Small intestine (tissue), 7 donors: ENCODE measurements around the gene GIT1. TPM values are rescaled to one million over a fixed set of nuclear protein-coding genes. Genes with fewer than 3 reads are reported as not detected.
A peak's percentile ranks its signal among the peaks of the same experiment; 100 is the strongest.

Experiments used
- DNase-seq, 2 donors: peaks; one replicate each; pipeline versions ENCODE4 v3.0.0 to v3.0.0-alpha.2; 2013
- FAIRE-seq: peaks from 2 replicates; lab custom pipeline; 2012; peaks lifted over from hg19 to GRCh38; lab: Jason Lieb, UNC
- H3K27ac ChIP-seq, 3 donors: one replicate each; pipeline ENCODE4 v1.5.1; 2013; ENCODE audit warnings: low read length in 2 of 3, mild to moderate bottlenecking in 2 of 3, control low read depth in 1 of 3, inconsistent platforms in 1 of 3, low read depth in 1 of 3, moderate library complexity in 1 of 3
- H3K27me3 ChIP-seq, 3 donors: one replicate each; pipeline ENCODE4 v1.6.1; 2013; ENCODE audit warnings: low read length in 3 of 3, inconsistent platforms in 1 of 3; ENCODE audit not compliant: control insufficient read depth in 3 of 3, insufficient read depth in 3 of 3
- H3K36me3 ChIP-seq, 3 donors: one replicate each; pipeline ENCODE4 v1.6.1; 2013; ENCODE audit warnings: low read length in 3 of 3, inconsistent platforms in 1 of 3, low read depth in 1 of 3, mild to moderate bottlenecking in 1 of 3, moderate library complexity in 1 of 3; ENCODE audit not compliant: control insufficient read depth in 3 of 3, insufficient read depth in 2 of 3
- H3K4me1 ChIP-seq, 3 donors: one replicate each; pipeline ENCODE4 v1.6.1; 2013; ENCODE audit warnings: low read length in 2 of 3, inconsistent platforms in 1 of 3, low read depth in 1 of 3, mild to moderate bottlenecking in 1 of 3, moderate library complexity in 1 of 3; ENCODE audit not compliant: control insufficient read depth in 3 of 3, insufficient read depth in 2 of 3
- H3K4me3 ChIP-seq, 3 donors: one replicate each; pipeline ENCODE4 v1.5.1; 2013; ENCODE audit warnings: low read length in 3 of 3, control low read depth in 1 of 3, inconsistent platforms in 1 of 3, low read depth in 1 of 3, mild to moderate bottlenecking in 1 of 3, moderate library complexity in 1 of 3
- H3K9me3 ChIP-seq, 2 donors: one replicate each; pipeline ENCODE4 v1.6.1; 2013; ENCODE audit warnings: low read depth in 1 of 2, low read length in 1 of 2; ENCODE audit not compliant: control insufficient read depth in 2 of 2, insufficient read depth in 1 of 2
- WGBS, 3 donors: extraction: QIAGEN DNeasy Blood & Tissue Kit; methylation state at CpG; one replicate each; pipeline ENCODE4 v1.1.7; 2013; 5-methylcytosine and 5-hydroxymethylcytosine counted together
- polyA plus RNA-seq, 4 donors: library from polyadenylated mRNA; stranded (reverse) in 3 of 4; unstranded in 1 of 4; fragments of 200-250 nt in 3 of 4; fragments of 120-200 nt in 1 of 4; gene quantifications; one replicate each; pipeline versions ENCODE4 v1.2.1 to v1.2.3, GENCODE V29; 2013
- donor health status: healthy with polysubstance abuse.
- donor health status: control.
- donor health status: control.
- donor health status: Bipolar disorder and iron deficiency.
- donor health status: healthy.

Gene GIT1
- polyA plus RNA-seq, 4 donors = 19.7 to 36.2 (median 25.5) TPM

DNA sequence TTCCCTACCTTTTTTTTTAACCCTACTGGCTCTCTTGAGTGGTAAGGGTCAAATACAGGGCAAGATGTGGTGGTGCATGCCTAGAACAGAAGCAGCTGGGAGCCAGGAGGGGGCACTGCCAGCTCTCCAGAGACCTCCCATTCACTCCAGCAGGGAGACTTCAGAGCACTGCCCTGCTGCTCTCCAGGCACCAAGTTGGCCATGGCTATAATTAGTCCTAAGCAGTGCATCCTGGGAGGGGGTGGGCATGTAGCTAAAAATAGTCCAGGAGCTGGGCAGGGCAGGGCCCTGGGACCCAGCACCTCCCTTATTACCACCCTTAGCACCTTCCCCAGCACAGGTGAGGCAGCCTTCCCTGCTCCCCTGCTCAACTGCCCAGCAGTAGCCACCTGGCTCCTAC lies 29.8 kb upstream of the GIT1 start:
- Histone ChIP-seq H3K4me3 (no peak overlapping the region), H3K9me3 (no peaks in the 10 kb centered on the region), H3K27me3 (peaks cover 0 to 96% (median 0%) of the 10 kb centered on the region in 3 donors), H3K27ac (no peak overlapping the region), H3K4me1 (peaks cover 3 to 41% (median 6%) of the 10 kb centered on the region in 3 donors), H3K36me3 (no peaks in the 10 kb centered on the region)
- DNase-seq = no peak
- FAIRE-seq = no peak

- H3K27me3 ChIP-seq = peaks cover 0 to 98% (median 0%) of the 10 kb centered on the region in 3 donors
- no peaks in the 10 kb centered on the region for H3K36me3 ChIP-seq
- FAIRE-seq (no peak), DNase-seq (no peak)
- no peak overlapping the region for H3K4me3 ChIP-seq
- H3K4me1 ChIP-seq = peaks cover 5 to 49% (median 8%) of the 10 kb centered on the region in 3 donors
- 30 to 41% (median 33%) methylated on average over 19 to 22 of the region's 22 CpGs for WGBS, 3 donors
- H3K9me3 ChIP-seq = no peaks in the 10 kb centered on the region
- H3K27ac ChIP-seq = no peak overlapping the region
These were observed 29.0 kb upstream of the GIT1 start for GRCh38 chr17:29618272-29619065.

DNA sequence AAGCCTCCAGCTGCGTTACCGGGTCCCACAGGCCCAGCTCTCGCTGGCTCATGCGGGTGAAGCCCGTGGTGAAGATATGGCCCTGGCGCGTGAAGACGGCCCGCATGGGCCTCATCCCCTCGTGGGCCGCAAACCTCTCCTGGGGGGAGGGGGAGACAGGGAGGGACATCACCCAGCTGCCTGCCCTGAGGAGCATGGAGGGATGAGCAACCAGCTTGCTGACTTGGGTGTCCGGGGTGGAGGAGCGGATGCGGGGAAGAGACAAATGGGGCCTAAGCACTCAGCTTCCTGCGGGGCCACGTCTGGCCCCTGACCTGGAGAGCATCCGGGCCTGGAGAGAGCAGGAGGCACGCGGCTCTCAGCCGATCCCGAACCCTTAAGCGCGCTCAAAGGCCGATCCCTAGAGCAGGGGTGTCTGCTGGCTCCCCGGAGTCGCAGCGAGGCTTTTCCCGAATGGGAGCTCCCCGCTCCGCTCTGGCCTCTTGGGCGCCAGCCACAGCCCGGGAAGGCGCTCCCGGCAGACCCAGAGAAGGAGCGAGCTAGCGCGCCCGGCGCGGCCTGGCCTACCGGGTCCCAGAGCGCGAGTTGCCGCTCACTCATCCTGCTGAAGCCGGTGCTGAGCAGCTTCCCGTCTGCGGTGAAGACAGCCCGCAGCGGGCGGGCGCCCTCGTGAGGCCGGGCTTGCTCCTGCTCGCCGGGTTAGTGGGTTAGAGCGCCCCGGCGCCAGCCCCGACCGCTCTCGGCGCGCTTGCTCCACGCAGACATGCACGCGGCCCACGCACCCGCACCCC lies 28.2 kb upstream of the GIT1 start:
- DNase-seq = peak; percentile 78 to 79
- FAIRE-seq = no peak
- peaks cover 5 to 46% (median 8%) of the 10 kb centered on the region in 3 donors for H3K4me1 ChIP-seq
- 1 to 5% (median 2%) methylated on average over 61 to 68 of the region's 68 CpGs for WGBS, 3 donors
- no peaks in the 10 kb centered on the region for H3K36me3 ChIP-seq
- H3K4me3 ChIP-seq = peak overlapping the region; percentile 11 to 43 (median 35)
- peak overlapping the region in 1 of 3 donors; percentile 56 for H3K27ac ChIP-seq
- H3K27me3 ChIP-seq = peaks cover 0 to 95% (median 0%) of the 10 kb centered on the region in 3 donors
- no peaks in the 10 kb centered on the region for H3K9me3 ChIP-seq

GRCh38 chr17:29617125-29617480 lies 27.7 kb upstream of the GIT1 start:
- no peak for FAIRE-seq
- no peaks in the 10 kb centered on the region for H3K9me3 ChIP-seq
- H3K4me3 ChIP-seq = peak overlapping the region in 1 of 3 donors; percentile 35
- no peaks in the 10 kb centered on the region for H3K36me3 ChIP-seq
- peaks cover 5 to 47% (median 8%) of the 10 kb centered on the region in 3 donors for H3K4me1 ChIP-seq
- peak; percentile 75 to 78 for DNase-seq
- 1 to 2% (median 2%) methylated on average over 13 to 16 of the region's 16 CpGs for WGBS, 3 donors
- H3K27me3 ChIP-seq = peaks cover 0 to 95% (median 0%) of the 10 kb centered on the region in 3 donors
- no peak overlapping the region for H3K27ac ChIP-seq

GRCh38 chr17:29616300-29617048 lies 27.0 kb upstream of the GIT1 start:
- no peak overlapping the region for H3K27ac ChIP-seq
- no peaks in the 10 kb centered on the region for H3K9me3 ChIP-seq
- DNase-seq (peak in 1 of 2 donors; percentile 35), FAIRE-seq (no peak)
- H3K27me3 ChIP-seq = peaks cover 0 to 95% (median 0%) of the 10 kb centered on the region in 3 donors
- peaks cover 5 to 47% (median 8%) of the 10 kb centered on the region in 3 donors for H3K4me1 ChIP-seq
- H3K36me3 ChIP-seq = peaks cover 0 to 6% (median 0%) of the 10 kb centered on the region in 3 donors
- peak overlapping the region in 2 of 3 donors; percentile 35 to 37 for H3K4me3 ChIP-seq
- WGBS, 3 donors = 12 to 21% (median 14%) methylated on average over 32 of the region's 32 CpGs

DNA sequence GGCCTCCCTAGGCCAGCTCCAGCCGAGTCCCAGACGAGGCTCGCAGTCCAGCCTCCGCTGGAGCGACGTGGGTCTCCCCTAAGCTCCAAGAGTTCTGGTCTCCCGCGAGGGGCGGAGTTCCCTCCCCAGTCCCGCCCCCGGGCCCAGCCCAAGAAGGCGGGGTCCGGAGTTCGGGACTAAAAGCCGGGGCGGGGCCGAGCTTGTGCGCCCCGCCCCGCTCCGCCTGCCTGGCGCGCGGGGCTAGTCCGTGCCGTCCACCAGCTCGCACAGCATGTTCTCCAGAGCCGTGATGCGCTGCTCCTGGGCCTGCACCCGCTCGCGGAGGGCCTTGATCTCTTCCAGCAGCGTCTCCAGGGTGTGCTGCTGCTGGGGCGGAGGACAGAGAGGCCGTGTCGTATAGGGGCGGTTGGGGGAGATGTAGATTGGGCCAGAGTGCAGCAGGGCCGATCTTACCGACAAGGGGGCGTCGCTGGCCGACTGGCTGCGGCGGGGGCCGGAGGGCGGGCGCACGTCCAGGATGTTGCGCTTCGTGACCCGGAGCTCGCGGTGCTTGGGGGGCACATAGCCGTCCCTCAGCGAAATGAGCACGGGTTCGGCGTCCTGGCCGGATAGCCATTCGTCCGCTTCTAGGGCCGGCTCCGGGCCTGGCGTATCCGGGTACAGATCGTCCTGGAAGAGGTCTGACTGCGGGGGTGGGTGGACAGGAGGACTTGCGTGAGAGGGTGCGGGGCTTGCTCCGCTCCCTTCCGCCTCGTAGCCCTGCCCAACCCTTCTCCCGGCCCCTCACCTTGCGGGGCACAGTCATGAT lies 26.2 kb upstream of the GIT1 start:
- Histone ChIP-seq H3K27me3 (peaks cover 0 to 88% (median 0%) of the 10 kb centered on the region in 3 donors), H3K9me3 (no peaks in the 10 kb centered on the region), H3K4me1 (peaks cover 5 to 47% (median 8%) of the 10 kb centered on the region in 3 donors), H3K36me3 (peaks cover 0 to 8% (median 0%) of the 10 kb centered on the region in 3 donors), H3K4me3 (peak overlapping the region in 2 of 3 donors; percentile 35 to 37), H3K27ac (no peak overlapping the region)
- DNase-seq (peak; percentile 89 to 92), FAIRE-seq (no peak)
- 2 to 3% (median 2%) methylated on average over 67 to 74 of the region's 74 CpGs for WGBS, 3 donors

DNA sequence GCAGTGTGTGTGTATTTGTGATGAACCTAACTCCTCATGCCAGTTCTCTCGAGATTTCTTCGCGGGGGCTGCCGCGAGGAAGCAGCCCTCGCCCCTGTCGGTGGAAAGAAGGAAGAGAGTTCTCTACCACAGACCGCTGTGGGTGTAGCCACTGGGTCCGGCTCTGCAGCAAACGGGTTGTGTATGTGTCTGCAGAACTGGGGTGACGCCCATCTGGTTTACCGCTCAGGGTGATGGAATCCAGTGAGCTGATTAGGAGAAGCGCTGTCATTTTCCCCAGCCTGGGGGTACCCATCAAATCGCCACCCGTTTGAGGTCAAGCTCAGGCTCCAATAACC lies 25.6 kb upstream of the GIT1 start:
- H3K27ac ChIP-seq = no peak overlapping the region
- H3K36me3 ChIP-seq = peaks cover 0 to 8% (median 0%) of the 10 kb centered on the region in 3 donors
- H3K27me3 ChIP-seq = peaks cover 0 to 82% (median 0%) of the 10 kb centered on the region in 3 donors
- no peaks in the 10 kb centered on the region for H3K9me3 ChIP-seq
- H3K4me1 ChIP-seq = peaks cover 5 to 47% (median 8%) of the 10 kb centered on the region in 3 donors
- H3K4me3 ChIP-seq = peak overlapping the region in 2 of 3 donors; percentile 35
- DNase-seq (peak; percentile 25 to 47), FAIRE-seq (no peak)
- WGBS, 3 donors = 1 to 13% (median 5%) methylated on average over 15 of the region's 15 CpGs
